GM23248 (cell line): ENCODE data around the gene DYRK4.

Experiments used
- EZH2 ChIP-seq: fragments of 200-600 bp; sonication (generic); IDR thresholded peaks from 2 replicates; pipeline ENCODE4 v1.6.1; 2018; ENCODE audit warnings: antibody characterized with exemption, mild to moderate bottlenecking; ENCODE audit not compliant: insufficient read depth, poor library complexity, severe bottlenecking
- EZH2phosphoT487 ChIP-seq: fragments of 200-600 bp; sonication (generic); IDR thresholded peaks from 2 replicates; pipeline ENCODE4 v1.6.1; 2018; ENCODE audit warnings: antibody characterized with exemption, moderate library complexity, mild to moderate bottlenecking, low read depth; ENCODE audit not compliant: insufficient read depth

DNA sequence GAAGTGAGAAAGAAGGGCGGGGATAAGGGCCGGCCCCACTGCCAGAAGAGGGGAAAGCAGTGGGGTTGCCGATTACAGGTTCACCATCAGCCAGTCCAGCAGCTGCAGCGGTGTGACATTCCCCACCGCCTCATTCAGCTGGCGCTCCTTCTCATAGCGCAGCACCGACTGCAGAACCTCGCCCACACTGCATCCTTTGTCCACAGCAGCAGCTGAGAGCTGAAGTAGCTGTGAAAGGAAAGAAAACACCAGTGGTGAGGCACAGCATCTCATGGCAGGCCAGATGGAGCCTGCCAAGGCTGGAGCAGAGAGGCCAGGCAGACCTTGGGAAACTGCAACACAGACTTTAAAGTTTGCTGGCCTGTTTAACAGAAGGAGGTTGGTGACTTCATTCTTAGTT, 53.7 kb downstream of the DYRK4 start:
- TF ChIP-seq EZH2 (no peak), EZH2phosphoT487 (no peak)
